ENCODE data around the gene FHL2.
A peak's percentile ranks its signal among the peaks of the same experiment; 100 is the strongest.

The FHL2 gene

GRCh38 chr2:105401867-105402266, 3.0 kb upstream of the FHL2 start:
- Histone ChIP-seq H3K79me2 (ENCODE audit: low read length) (no peaks in the 10 kb centered on the region), H3K9ac (ENCODE audit: low read length) (no peak overlapping the region), H3K27me3 (replicated peaks; ENCODE audit: insufficient read depth, low read length) (no peaks in the 10 kb centered on the region), H2AFZ (ENCODE audit: low read length) (no peak overlapping the region), H4K20me1 (ENCODE audit: insufficient read depth, low read length) (no peaks in the 10 kb centered on the region), H3K4me2 (ENCODE audit: low read depth, low read length) (no peak overlapping the region), H3K9me3 (replicated peaks; ENCODE audit: insufficient read depth, low read length) (no peaks in the 10 kb centered on the region), H3F3A (ENCODE audit: insufficient read depth, low read length) (no peaks in the 10 kb centered on the region), H3K27ac (ENCODE audit: low read length) (no peak overlapping the region), H3K4me1 (ENCODE audit: low read length) (peaks cover 3% of the 10 kb centered on the region; the same call in 1 of the 2 replicates), H3K9me2 (replicated peaks; ENCODE audit: insufficient read depth, low read length) (no peaks in the 10 kb centered on the region), H3K4me3 (ENCODE audit: low read length) (no peak overlapping the region), H3K36me3 (replicated peaks; ENCODE audit: insufficient read depth, low read length) (no peaks in the 10 kb centered on the region)
- DNase-seq: no peak
- TF ChIP-seq EZH2 (optimal IDR thresholded peaks at IDR 0.05; ENCODE audit: low read depth, low read length) (no peak), EZH2phosphoT487 (IDR thresholded peaks at IDR 0.05; ENCODE audit: low read length) (no peak), CTCF (IDR thresholded peaks at IDR 0.05; ENCODE audit: low read length) (no peak)

- no peak overlapping the region for H3K9ac ChIP-seq (ENCODE audit: low read length)
- no peak overlapping the region for H2AFZ ChIP-seq (ENCODE audit: low read length)
- H3K79me2 ChIP-seq (ENCODE audit: low read length): no peaks in the 10 kb centered on the region
- no peaks in the 10 kb centered on the region for H3K36me3 ChIP-seq (replicated peaks; ENCODE audit: insufficient read depth, low read length)
- no peaks in the 10 kb centered on the region for H3K9me3 ChIP-seq (replicated peaks; ENCODE audit: insufficient read depth, low read length)
- no peak overlapping the region for H3K4me3 ChIP-seq (ENCODE audit: low read length)
- no peaks in the 10 kb centered on the region for H3F3A ChIP-seq (ENCODE audit: insufficient read depth, low read length)
- no peak for DNase-seq
- H3K27ac ChIP-seq (ENCODE audit: low read length): no peak overlapping the region
- H3K4me1 ChIP-seq (ENCODE audit: low read length): peaks cover 3% of the 10 kb centered on the region; the same call in 1 of the 2 replicates
- H3K4me2 ChIP-seq (ENCODE audit: low read depth, low read length): no peak overlapping the region
- no peak for TF ChIP-seq EZH2 (optimal IDR thresholded peaks at IDR 0.05; ENCODE audit: low read depth, low read length)
- TF ChIP-seq CTCF (IDR thresholded peaks at IDR 0.05; ENCODE audit: low read length): no peak
- no peak for TF ChIP-seq EZH2phosphoT487 (IDR thresholded peaks at IDR 0.05; ENCODE audit: low read length)
- H3K9me2 ChIP-seq (replicated peaks; ENCODE audit: insufficient read depth, low read length): no peaks in the 10 kb centered on the region
- H4K20me1 ChIP-seq (ENCODE audit: insufficient read depth, low read length): no peaks in the 10 kb centered on the region
- no peaks in the 10 kb centered on the region for H3K27me3 ChIP-seq (replicated peaks; ENCODE audit: insufficient read depth, low read length)
Measured at GRCh38 chr2:105400138-105400540, 1.3 kb upstream of the FHL2 start.

GRCh38 chr2:105399207-105399861, 483 bp upstream of the FHL2 start:
- Histone ChIP-seq H4K20me1 (ENCODE audit: insufficient read depth, low read length) (no peaks in the 10 kb centered on the region), H3K4me1 (ENCODE audit: low read length) (peaks cover 3% of the 10 kb centered on the region; the same call in 1 of the 2 replicates), H2AFZ (ENCODE audit: low read length) (peak overlapping the region; percentile 49; the same call in 1 of the 2 replicates), H3K9me3 (replicated peaks; ENCODE audit: insufficient read depth, low read length) (no peaks in the 10 kb centered on the region), H3K27ac (ENCODE audit: low read length) (no peak overlapping the region), H3K9ac (ENCODE audit: low read length) (no peak overlapping the region), H3K4me3 (ENCODE audit: low read length) (no peak overlapping the region; the same call in 1 of the 2 replicates), H3K79me2 (ENCODE audit: low read length) (no peaks in the 10 kb centered on the region), H3K36me3 (replicated peaks; ENCODE audit: insufficient read depth, low read length) (no peaks in the 10 kb centered on the region), H3F3A (ENCODE audit: insufficient read depth, low read length) (no peaks in the 10 kb centered on the region), H3K9me2 (replicated peaks; ENCODE audit: insufficient read depth, low read length) (no peaks in the 10 kb centered on the region), H3K4me2 (ENCODE audit: low read depth, low read length) (peak overlapping the region; percentile 64; the same call in 1 of the 2 replicates), H3K27me3 (replicated peaks; ENCODE audit: insufficient read depth, low read length) (no peaks in the 10 kb centered on the region)
- TF ChIP-seq EZH2phosphoT487 (IDR thresholded peaks at IDR 0.05; ENCODE audit: low read length): no peak
- TF ChIP-seq EZH2 (optimal IDR thresholded peaks at IDR 0.05; ENCODE audit: low read depth, low read length): no peak
- no peak for TF ChIP-seq CTCF (IDR thresholded peaks at IDR 0.05; ENCODE audit: low read length)
- no peak for DNase-seq

Measured in MM.1S (cell line).